Stimulated activated CD8-positive, alpha-beta memory T cell treated with anti-CD3 and anti-CD28 coated beads, Interleukin-12 subunit alpha, Interleukin-12 subunit beta, amount 100 ng/mL, for 4 hours (primary cell): Measurements from ENCODE around the gene ST7.

ENCODE experiments used
- DNase-seq: peaks from one replicate; pipeline ENCODE4 v3.0.0-alpha.2; 2020; ENCODE audit warnings: low read depth

ST7 gene

DNA sequence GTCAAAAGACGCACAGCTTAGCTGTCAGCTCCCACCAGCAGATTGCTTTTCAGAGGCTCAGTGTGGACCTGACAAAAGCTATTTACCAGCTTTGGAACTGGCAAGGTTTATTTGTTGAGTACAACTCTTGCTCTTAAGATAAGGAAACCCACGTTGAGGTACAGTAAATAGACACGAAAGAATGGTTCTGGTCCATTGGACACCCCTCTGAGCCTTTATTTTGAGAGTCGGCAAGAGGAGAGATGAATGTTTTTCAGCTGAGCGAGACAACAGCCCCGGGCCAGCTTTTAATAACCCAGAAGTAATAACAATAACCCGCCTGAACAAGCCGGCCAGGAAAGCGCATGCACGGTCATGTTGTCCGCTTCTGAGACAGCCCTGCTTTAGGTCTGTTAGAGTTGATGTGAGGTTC lies 320.5 kb downstream of the ST7 start:
- DNase-seq, result no peak

DNA sequence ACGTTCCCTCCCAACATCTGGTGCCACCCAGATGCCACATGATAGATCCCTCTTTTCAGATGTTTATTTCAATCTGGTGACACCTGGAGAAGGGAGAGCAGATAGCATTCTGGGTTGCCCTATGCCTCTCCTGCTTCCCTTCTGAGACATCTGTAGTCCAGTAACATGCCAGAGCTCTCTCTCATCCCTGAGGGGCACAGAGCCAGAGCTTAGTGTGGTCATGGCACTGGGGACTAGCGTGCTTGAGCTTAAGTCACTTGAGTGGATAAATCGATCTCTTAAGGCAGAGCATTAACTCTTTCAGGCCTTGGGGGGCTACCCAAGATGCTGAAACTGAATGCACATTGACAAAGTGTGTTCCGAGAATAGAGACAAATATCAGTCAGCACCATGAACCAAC lies 321.6 kb downstream of the ST7 start:
- no peak for DNase-seq

DNA sequence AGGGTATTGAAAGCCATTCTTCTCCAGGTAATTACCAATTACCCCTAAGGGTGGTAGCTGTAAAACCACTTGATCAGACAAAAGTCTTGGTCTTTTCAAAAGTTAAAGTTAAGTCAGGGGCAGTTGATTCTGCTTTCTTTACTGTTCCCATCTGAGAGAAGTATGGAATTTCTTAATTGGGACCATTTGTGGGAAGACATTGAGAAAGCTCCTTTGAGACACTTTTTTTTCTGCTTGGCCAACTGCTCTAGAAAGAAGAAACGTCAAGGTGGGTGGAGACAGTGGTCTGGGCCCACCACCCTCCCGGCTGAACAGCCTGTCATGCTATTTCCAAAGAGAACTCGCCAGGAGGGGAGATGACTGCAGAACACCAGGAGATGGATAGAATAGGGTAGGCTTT lies 324.3 kb downstream of the ST7 start:
- no peak for DNase-seq

- DNase-seq, result no peak
Measured at GRCh38 chr7:117278040-117278439, 324.7 kb downstream of the ST7 start.

DNA sequence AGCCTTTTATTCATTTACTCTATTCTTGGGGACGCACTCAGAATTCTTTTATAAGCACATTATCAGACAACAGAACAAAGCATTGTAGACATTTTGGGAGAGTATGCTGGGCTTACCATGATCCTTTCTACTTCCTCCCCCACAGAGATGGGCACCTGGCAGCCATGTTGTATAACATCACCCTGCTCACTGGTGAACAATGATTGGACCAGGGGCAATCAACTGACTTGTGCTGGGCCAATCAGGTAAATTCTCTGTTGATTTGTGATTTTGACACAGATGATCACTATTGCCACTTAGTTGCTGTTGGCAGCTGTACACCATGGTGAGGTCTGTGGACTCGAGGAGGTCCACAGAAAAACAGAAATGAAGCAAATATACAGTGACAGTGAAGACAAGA lies 325.9 kb downstream of the ST7 start:
- no peak for DNase-seq
